Astrocyte of the spinal cord (primary cell): ENCODE measurements around the gene LARP1.

ENCODE experiments used
- DNase-seq: peaks from one replicate; pipeline ENCODE4 v3.0.0; 2011; ENCODE audit warnings: low read depth, low spot score
- H3K4me3 ChIP-seq: 2 replicates; pipeline ENCODE4 v1.5.1; 2011; ENCODE audit warnings: low read depth, mild to moderate bottlenecking, low read length, moderate library complexity
- in situ Hi-C: cut with HindIII; loops from 2 replicates; pipeline ENCODE4 v1.10.0; 2017; ENCODE audit warnings: low sequenced_read_pairs
- TF ChIP-seq, protein P1 (sequence below): IDR thresholded peaks from 2 replicates; pipeline ENCODE4 v1.5.1; 2012; ENCODE audit warnings: low read depth, mild to moderate bottlenecking, low read length, inconsistent platforms

The LARP1 gene

DNA sequence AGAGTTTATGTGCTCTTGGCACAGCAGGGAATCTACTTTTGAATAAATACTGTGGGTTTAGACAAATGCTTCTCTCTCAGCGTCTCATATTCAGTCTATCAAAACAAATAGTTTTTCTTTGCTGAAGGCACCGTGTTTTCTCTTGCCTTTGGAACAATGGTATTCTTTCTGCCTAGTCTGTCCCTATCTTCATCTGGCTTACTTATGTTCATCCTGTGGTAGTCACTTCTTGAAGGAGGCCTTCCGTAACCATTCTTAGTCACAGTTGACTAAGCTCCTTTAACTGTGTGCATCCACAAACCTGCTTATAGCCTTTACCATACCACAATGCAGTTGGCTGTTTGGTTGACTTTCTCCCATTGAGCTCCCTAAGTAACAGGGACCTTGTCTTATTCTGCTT is 45.9 kb downstream of the LARP1 start:
- peak; percentile 83 for DNase-seq
- in situ Hi-C loops = no loop called here
- TF ChIP-seq, protein P1, sequence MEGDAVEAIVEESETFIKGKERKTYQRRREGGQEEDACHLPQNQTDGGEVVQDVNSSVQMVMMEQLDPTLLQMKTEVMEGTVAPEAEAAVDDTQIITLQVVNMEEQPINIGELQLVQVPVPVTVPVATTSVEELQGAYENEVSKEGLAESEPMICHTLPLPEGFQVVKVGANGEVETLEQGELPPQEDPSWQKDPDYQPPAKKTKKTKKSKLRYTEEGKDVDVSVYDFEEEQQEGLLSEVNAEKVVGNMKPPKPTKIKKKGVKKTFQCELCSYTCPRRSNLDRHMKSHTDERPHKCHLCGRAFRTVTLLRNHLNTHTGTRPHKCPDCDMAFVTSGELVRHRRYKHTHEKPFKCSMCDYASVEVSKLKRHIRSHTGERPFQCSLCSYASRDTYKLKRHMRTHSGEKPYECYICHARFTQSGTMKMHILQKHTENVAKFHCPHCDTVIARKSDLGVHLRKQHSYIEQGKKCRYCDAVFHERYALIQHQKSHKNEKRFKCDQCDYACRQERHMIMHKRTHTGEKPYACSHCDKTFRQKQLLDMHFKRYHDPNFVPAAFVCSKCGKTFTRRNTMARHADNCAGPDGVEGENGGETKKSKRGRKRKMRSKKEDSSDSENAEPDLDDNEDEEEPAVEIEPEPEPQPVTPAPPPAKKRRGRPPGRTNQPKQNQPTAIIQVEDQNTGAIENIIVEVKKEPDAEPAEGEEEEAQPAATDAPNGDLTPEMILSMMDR = no peak
- H3K4me3 ChIP-seq = no peak overlapping the region

GRCh38 chr5:154802050-154802449 is 46.9 kb downstream of the LARP1 start:
- no peak for DNase-seq
- TF ChIP-seq, protein P1 = no peak
- H3K4me3 ChIP-seq = no peak overlapping the region
- in situ Hi-C loops = no loop called here

GRCh38 chr5:154806176-154806575 is 51.0 kb downstream of the LARP1 start:
- no peak for DNase-seq
- in situ Hi-C loops = no loop called here
- TF ChIP-seq, protein P1 = no peak
- H3K4me3 ChIP-seq = no peak overlapping the region

DNA sequence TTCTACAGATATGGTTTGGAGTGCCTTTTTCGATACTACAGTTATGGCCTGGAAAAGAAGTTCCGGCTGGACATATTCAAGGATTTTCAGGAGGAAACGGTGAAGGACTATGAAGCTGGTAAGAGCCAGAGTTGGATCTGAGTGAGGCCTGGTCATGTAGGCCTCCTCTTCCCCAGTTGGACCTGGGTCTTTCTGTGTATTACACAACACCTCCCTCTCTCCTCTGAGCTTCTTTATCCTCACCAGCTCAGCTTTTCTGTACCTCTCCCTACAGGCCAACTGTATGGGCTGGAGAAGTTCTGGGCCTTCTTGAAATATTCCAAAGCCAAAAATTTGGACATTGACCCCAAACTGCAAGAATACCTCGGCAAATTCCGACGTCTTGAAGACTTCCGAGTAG is 56.1 kb downstream of the LARP1 start:
- no peak for DNase-seq
- TF ChIP-seq, protein P1 = no peak
- in situ Hi-C loops = no loop called here
- H3K4me3 ChIP-seq = no peak overlapping the region

- TF ChIP-seq, protein P1 = peak; percentile 93
- in situ Hi-C loops = no loop called here
- no peak overlapping the region for H3K4me3 ChIP-seq
- DNase-seq = peak; percentile 74
Observed at GRCh38 chr5:154811653-154812465, 56.7 kb downstream of the LARP1 start.

DNA sequence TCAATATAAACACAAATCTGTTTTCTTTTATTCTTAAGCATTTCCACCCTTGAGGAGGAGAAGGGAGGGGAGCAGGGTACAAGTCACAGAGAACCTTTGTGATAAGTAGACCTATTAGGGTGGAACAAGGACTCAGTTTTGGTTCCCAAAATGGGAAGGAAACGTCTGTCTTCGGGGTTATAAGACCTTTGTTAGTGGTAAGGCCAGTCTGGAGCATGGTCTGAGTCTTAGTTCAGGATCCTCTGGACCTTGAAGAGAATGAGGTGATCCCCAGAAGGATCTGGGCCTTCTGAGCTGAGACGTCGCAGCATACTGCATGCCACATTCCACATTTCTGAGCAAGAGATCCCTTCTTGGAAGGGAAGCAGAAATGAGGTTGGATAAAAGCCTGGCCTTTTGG is 58.0 kb downstream of the LARP1 start:
- DNase-seq = no peak
- in situ Hi-C loops = no loop called here
- TF ChIP-seq, protein P1 = no peak
- no peak overlapping the region for H3K4me3 ChIP-seq
